Amniotic stem cell (primary cell): ENCODE results near the gene ROMO1.
"Not testable (repeated sequence)": the region's sequence is repeated elsewhere in the genome, so short reads cannot be mapped to it uniquely, and the experiment has no call there.

Source experiments
- DNase-seq: peaks from one replicate; lab custom pipeline; 2025; lab: John Stamatoyannopoulos, UW

The ROMO1 gene

DNA sequence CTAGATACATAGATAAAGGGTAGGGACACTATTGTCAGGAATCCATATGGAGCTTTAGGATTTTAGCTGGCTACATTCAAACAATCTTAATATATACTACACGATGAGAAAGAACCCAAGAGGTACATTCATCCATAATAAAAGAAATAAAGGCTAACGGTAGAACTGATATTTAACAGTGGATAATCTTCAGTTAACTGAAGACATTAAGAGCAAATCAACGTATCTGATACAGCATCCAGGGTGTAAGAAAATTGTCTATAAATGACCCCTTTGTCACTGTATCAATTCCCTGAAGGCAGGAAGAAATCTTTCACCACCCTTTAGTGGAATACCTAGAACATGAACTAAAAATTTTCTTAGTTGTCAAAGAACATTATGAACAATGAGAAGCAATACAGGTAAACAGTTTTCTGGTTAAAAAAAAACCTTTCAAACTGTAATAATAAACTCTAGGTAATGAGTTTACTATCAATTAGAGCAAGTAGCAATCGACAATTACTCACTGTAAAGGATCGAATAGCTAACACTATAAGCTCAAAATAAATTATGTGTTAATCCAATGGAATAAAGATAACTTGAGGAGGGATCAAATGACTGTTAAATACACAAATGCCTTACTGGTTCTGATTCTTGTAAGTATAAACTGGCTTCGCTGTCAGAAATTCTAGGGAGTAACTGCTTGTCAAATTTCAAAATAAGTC lies 11.8 kb downstream of the ROMO1 start:
- DNase-seq: no peak

DNA sequence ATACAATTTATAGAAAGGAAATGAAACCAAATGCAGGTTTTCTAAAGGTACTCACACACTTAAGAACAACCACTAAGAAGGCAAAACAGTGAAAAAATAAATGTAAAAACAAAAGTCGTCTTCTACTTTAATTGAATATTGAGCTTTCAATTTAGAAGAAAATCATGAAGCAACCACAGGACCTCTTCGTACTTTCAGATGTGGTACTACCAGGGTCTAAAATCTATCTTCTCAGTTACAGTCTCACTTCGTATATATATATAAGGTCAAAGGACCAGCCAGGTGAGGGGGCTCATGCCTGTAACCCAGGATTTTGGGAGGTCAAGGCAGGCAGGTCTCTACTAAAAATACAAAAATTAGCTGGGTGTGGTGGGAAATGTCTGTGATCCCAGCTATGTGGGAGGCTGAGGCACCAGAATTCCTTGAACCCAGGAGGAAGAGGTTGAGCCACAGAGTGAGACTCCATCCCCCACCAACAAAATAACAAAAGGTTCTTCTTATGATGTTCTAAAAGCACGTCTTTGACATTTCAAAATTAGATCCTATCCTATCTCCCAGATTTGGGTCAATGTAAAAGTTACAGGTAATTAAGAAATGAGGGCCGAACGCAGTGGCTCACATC lies 12.5 kb downstream of the ROMO1 start:
- no peak for DNase-seq

DNA sequence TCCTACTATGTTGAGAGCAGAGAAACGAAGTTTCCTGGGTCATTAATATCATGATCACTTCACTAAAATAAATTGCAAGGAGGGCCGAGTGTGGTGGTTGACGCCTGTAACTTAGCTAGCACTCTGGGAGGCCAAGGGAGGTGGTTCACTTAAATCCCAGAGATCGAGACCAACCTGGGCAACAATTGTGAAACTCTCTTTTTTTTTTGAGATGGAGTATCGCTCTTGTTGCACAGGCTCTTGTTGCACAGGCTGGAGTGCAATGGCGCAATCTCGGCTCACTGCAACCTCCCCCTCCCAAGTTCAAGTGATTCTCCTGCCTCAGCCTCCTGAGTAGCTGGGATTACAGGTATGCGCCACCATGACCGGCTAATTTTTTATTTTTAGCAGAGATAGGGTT lies 13.9 kb downstream of the ROMO1 start:
- not testable (repeated sequence) for DNase-seq

DNA sequence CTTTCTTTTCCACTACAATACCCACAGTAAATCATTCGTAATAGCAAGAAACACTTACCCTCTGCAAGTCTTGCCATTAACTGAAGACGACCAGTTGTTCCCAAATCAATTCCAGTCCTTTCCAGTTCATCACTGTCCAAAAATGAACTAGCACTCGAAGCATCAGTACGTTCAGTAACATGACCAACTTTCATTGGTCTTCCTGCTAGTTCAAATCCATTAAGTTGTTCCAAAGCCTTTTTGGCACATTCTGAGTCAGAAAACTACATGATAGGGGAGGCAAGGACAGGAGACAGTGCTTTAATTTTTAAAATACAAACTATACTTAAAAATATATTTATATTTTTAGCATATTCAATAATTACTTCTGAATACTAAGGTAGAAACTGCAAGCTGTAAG lies 14.9 kb downstream of the ROMO1 start:
- DNase-seq: no peak

DNA sequence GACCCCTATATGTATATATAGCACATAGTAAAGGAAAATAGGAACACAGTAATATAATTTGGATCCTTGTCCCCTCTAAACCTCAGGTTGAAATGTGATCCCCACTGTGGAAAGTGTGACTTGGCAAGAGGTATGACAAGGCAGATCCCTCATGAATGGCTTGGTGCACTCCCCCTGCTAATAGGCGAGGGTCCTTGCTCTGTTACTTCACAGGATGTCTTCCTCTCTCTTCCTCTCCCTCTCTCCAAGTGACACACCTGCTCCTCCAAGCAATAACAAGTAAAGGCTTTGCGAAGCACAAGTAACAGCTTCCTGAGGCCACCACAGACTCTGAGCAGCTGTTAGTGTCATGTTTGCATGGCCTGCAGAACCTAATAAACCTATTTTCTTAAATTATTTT lies 16.4 kb downstream of the ROMO1 start:
- no peak for DNase-seq

DNA sequence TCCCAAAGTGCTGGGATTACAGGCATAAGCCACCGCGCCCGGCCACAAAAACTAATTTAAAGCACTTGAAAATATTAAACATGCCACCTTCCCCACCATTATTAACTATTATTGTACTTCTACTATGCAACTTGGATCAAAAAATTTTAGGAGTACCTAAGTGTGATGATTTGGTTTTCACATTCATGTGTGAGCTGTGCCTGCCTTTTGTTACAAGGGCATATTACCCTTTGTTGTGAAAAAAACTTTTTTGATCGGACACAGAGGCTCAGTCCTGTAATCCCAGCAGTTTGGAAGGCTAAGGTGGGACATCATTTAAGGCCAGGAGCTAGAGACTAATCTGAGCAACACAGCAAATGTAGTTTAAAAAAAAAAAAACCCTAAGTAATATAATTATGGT lies 17.1 kb downstream of the ROMO1 start:
- no peak for DNase-seq

DNA sequence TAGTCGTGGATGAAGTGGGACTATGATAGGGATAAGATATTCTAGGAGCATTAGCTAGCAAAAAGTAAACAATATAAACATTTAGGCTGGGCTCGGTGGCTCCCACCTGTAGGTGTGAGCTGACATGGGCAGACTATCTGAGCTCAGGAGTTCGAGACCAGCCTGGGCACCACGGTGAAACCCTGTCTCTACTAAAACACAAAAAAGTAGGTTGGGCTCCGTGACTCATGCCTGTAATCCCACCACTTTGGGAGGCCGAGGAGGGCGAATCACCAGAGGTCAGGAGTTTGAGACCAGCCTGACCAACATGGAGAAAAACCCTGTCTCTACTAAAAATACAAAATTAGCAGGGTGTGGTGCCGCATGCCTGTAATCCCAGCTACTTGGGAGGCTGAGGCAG lies 19.1 kb downstream of the ROMO1 start:
- DNase-seq: peak; percentile 8

DNA sequence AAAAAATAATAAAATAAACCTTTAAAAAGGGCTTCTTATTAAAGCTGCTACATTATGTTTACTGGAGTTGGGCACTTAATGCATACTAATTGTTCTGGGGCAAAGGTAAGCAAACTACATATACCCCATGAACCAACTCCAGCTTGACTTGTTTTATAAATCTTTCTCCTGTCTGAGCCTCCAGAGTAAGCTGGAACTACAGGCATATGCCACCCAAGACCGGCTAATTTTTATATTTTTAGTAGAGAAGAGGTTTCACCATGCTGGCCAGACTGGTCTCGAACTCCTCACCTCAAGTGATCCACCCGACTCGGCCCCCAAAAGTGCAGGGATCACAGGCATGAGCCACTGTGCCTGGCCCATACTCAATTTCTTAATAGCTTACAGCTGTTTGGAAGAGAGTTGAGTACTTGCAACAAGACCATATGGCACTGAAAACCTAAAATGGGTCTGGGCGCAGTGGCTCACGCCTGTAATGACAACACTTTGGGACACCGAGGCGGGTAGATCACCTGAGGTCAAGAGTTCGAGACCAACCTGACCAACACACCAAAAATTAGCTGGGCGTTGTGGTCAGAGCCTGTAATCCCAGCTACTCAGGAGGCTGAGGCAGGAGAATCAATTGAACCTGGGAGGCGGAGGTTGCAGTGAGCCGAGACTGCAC lies 19.9 kb downstream of the ROMO1 start:
- no peak for DNase-seq

DNA sequence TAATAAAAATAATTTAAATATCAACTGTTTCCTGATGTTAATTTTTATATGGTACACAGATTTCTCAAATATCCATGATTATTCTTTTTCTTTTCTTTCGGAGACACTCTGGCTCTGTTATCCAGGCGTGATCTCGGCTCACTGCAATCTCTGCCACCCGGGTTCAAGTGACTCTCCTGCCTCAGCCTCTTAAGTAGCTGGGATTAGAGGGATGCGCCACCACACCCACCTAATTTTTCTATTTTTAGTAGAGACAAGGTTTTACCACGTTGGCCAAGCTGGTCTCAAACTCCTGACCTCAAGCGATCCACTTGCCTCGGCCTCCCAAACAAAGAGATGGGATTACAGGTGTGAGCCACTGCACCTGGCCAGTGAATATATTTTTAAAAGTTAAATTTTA lies 20.5 kb downstream of the ROMO1 start:
- DNase-seq: no peak

DNA sequence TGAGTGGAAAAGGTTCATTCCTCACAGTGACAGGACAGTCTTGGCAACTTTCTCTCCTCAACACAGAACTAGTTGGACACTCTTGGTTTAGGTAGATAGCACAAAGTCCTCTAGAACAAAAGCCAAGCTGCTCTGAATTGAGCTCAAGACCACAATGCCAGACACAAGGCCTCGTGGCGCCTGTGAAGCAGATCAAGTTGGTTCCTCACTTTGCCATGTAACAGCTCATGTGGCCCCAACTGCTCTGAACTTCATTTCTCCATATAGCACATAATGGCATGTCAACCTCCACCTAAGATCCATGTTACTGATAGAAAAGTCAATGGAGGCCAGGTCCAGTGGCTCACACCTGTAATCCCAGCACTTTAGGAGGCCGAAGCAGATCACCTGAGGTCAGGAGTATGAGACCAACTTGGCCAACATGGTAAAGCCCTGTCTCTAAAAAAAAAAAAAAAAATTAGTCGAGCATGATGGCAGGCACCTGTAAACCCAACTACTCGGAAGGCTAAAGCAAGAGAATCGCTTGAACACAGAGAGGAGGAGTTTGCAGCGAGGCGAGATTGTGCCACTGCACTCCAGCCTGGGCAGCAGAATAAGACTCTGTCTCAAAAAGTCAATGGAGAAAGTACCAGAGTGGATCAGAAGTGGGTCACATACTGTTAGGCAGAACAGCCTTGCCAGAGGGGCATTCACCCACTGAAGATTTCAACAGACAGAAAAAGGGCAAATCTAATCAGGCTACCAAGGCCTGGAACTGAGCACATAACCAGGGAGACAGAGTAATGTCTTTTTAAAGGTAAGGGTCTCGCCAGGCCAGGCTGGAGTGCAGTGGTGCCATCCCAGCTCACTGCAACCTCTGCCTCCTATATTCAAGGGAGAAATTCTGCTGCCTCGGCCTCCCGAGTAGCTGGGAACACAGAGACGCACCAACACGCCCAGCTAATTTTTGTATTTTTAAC lies 21.2 kb downstream of the ROMO1 start:
- no peak for DNase-seq

DNA sequence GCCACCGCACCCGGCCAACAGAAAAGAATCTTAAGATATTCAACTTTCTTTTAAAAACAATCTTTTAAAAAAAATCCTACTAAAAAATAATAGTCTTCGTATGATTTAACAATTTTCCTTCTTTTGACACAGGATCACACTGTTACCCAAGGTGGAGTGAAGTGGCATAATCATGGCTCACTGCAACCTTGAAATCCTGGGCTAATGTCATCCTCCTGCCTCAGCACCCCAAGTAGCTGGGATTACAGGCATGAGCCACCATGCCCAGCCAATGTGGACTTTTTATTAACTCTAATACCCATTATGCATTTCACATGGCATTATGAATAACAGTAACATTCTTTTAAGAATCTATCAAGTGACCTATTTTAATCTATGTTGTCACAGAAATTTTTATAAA lies 22.0 kb downstream of the ROMO1 start:
- DNase-seq: no peak

DNA sequence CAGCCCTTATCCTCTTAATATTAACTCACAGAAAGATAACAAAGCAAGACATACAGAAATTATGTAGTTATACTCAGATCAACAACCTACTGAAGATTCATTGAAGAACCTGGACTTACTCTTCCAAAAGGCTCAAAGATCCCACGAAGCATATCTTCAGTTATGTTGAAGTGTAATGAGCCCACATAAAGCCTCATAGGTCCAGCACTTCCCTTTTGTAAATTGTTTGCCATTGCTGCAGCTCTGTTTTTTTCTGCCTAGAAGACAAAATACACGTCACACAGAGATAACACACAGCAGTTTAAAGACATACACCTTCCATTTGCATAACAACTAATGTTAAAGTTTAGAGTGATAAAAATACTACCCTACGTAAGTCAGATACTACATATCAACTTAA lies 22.4 kb downstream of the ROMO1 start:
- no peak for DNase-seq

DNA sequence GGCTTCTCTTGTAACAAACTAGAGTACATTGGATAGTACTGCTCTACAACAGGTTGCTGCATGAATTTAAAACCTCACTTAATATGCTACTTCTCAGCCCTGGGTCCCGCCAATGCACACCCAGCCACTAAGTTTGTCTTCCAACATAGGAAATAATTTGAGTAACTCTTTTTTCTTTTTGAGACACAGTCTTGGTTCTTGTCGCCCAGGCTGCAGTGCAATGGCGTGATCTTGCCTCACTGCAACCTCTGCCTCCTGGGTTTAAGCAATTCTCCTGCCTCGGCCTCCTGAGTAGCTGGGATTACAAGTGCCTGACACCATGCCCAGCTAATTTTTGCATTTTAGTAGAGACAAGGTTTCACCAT lies 24.1 kb downstream of the ROMO1 start:
- DNase-seq: not testable (repeated sequence)

DNA sequence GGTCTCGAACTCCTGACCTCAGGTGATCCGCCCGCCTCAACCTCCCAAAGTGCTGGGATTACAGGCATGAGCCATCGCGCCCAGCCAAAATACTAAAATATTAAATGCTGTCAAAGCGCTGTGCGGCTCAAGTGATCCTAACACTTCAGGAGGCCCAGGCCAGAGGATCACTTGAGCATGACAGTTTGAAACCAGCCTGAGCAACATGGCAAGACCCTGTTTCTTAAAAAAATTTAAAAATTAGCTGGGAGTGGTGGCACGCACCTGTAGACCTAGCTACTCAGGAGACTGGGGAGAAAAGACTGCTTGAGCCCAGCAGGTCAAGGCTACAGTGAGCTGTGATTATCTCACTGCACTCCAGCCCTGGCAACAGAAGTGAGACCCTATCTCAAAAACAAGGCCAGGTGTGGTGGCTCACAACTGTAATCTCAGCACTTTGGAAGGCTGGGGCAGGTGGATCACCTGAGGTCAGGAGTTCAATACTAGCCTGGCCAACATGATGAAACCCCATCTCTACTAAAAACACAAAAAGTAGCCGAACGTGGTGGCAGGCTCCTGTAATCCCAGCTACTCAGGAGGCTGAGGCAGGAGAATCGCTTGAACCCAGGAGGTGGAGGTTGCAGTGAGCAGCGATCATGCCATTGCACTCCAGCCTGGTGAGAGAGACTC lies 24.6 kb downstream of the ROMO1 start:
- DNase-seq: not testable (repeated sequence)

DNA sequence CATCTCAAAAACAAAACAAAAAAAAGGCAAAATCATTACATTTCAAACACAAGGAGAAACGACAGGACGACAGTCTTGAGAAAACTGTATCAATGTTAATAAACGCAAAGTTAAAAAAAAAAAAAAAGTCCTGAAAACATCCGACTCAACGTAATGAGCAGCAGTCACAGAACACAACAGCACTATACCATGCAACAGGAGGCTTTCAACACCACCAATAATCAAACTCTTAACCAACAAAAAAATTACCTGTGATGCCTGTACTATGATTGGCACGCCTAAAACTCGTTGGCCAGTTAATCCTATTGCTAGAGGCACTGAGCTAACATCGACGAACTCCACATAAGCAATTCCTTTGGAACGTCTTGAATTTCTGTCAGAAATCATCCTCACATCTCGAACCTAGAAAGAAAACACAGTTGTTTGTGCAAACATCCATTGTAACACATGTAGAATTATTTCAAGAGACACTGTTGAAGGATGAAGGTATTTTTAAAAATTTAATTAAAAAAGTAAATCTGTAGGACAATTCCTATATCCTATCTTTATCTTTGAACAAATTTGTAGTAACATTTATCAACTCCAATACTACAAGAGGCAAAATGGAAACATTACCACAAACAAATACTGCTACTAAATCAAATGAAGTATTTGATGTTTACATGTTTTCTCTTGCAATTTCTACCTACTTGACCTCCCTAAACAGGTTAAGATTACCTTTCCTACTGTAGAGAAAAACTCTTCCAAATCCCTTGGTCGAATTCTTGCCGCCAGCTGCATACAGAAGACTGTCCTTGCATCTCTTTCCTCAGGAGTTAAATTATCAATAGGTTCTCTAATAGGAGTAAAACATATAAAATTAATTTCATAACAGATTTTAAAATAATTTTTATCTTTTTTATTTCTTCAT lies 25.4 kb downstream of the ROMO1 start:
- no peak for DNase-seq

DNA sequence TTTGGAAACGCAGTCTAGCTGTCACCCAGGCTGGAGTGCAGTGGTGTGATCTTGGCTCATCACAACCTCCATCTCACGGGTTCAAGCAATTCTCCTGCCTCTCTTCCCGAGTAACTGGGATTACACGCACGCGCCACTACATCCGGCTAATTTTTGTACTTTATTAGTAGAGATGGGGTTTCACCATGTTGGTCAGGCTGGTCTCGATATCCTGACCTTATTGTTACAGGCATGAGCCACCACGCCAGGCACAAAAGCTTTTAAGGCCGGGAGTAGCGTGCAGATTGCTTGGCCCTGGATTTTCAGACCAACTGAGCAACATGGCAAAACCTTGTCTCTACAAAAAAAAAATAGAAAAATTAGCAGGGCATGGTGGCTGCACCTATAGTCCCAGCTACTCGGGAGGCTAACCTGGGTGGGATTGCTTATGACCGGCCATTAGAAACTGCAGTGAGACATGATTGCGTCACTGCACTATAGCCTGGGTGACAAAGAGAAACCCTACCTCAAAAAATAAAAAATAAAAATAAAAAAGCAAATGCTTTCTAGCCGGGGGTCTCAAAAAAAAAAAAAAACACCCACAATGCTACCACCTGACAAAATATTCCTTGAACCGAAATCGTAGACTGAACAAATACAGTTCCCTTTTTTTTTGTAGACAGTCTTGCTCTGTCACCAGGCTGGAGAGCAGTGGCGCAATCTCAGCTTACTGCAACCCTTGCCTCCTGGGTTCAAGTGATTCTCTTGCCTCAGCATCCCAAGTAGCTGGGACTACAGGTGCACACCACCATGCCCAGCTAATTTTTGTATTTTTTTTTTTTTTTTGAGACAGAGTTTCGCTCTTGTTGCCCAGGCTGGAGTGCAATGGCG lies 27.9 kb downstream of the ROMO1 start:
- DNase-seq: no peak

DNA sequence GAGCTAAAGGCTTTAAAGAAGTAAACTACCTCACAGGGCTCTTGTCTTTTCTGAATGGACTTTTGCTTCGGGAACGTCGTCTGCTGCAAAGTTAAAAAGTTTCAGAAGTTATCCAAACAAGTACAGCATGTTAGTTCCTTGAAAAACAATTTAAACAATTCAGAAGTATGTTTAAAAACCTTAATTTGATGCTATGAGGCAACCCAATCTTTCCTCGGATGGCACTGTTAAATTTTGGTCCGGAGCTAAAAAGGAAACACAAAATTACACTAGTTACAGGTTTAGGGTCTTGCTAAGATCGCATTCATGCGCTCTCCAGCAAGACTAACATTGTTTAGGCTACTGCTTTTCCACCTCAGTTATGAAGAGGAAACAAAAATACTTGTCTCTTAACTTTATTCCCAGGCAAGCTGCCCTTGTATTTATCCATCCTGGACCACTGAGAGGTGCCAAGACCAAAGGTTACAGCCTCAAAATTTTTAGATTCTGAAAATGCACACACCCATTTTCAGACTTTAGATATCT lies 30.1 kb downstream of the ROMO1 start:
- DNase-seq: no peak

DNA sequence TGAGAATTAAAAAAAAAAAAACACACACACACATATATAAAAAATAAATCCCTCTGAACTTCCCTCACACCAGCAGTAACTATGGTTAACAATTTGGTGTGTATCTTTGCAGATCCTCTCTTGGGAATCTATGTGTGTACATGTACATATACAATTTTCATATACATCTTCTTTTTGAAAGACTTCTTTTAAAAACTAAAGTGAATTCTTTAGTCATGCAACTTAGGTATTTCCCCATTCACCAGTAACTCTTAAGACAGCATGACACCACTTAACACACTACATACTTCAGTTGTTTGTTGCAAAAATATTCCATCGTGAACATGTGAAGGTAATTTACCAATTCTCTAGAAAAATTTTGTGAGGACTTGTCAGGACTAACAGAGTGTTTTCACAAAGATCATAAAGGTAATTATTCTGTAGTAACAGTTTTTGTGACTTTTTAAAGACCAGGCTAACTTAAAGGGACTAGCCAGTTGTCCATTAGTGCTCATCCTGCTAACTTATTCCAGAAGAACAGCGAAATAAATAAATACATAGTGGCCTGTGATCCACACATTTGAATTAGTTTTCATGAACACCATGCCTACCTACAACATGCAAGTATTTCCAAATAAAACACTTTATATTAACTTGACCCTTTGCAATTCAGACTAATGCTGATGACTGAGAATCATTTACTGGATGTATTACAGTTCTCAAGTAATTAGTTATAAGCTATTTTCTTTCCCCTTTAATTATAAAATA lies 30.8 kb downstream of the ROMO1 start:
- no peak for DNase-seq
